DOHH2 (cell line): ENCODE results near the gene ANKHD1.

Experiments used
- H3F3A ChIP-seq: fragments of 200-600 bp; sonication (generic), shearing (Covaris generic); 2 replicates; pipeline ENCODE4 v1.6.0; 2016; ENCODE audit warnings: antibody characterized with exemption, mild to moderate bottlenecking; ENCODE audit not compliant: control insufficient read depth, insufficient read depth
- H3K27ac ChIP-seq: fragments of 200-600 bp; sonication (generic); 2 replicates; pipeline ENCODE4 v1.5.1; 2014; ENCODE audit warnings: low read depth, mild to moderate bottlenecking, low read length, moderate library complexity
- H3K27me3 ChIP-seq: fragments of 200-600 bp; sonication (generic); 2 replicates; pipeline ENCODE4 v1.6.1; 2014; ENCODE audit warnings: mild to moderate bottlenecking, low read length, mixed read lengths; ENCODE audit not compliant: control insufficient read depth
- H3K36me3 ChIP-seq: fragments of 200-600 bp; sonication (generic); 2 replicates; pipeline ENCODE4 v1.6.1; 2014; ENCODE audit warnings: mild to moderate bottlenecking, low read length, moderate library complexity, mixed read lengths; ENCODE audit not compliant: control insufficient read depth
- H3K4me1 ChIP-seq: fragments of 200-600 bp; sonication (generic); 2 replicates; pipeline ENCODE4 v1.6.1; 2014; ENCODE audit warnings: mild to moderate bottlenecking, low read length, mixed read lengths; ENCODE audit not compliant: control insufficient read depth
- H3K4me2 ChIP-seq: fragments of 200-600 bp; sonication (generic); 2 replicates; pipeline ENCODE4 v1.6.0; 2014; ENCODE audit warnings: mild to moderate bottlenecking, low read length, moderate library complexity
- H3K4me3 ChIP-seq: fragments of 200-600 bp; sonication (generic); 2 replicates; pipeline ENCODE4 v1.5.1; 2014; ENCODE audit warnings: mild to moderate bottlenecking, low read length, mixed read lengths
- H3K79me2 ChIP-seq: fragments of 200-600 bp; sonication (generic); 2 replicates; pipeline ENCODE4 v1.6.1; 2014; ENCODE audit warnings: mild to moderate bottlenecking, low read length, mixed read lengths; ENCODE audit not compliant: control insufficient read depth
- H3K9me2 ChIP-seq: fragments of 200-600 bp; sonication (generic); replicated peaks from 2 replicates; pipeline ENCODE4 v1.6.1; 2014; ENCODE audit warnings: mild to moderate bottlenecking, low read length, mixed read lengths; ENCODE audit not compliant: control insufficient read depth
- H3K9me3 ChIP-seq: fragments of 200-600 bp; sonication (generic); 2 replicates; pipeline ENCODE4 v1.6.1; 2014; ENCODE audit warnings: antibody characterized with exemption, low read length, mixed read lengths; ENCODE audit not compliant: control insufficient read depth, insufficient read depth
- H4K20me1 ChIP-seq: fragments of 200-600 bp; sonication (generic); 2 replicates; pipeline ENCODE4 v1.6.0; 2014; ENCODE audit warnings: low read depth, mild to moderate bottlenecking, antibody characterized with exemption, low read length, moderate library complexity; ENCODE audit not compliant: control insufficient read depth, insufficient read depth
- EZH2phosphoT487 ChIP-seq: fragments of 200-600 bp; sonication (generic); IDR thresholded peaks from 2 replicates; pipeline ENCODE4 v1.6.1; 2017; ENCODE audit warnings: borderline replicate concordance, mild to moderate bottlenecking, antibody characterized with exemption, low read length, moderate library complexity, mixed read lengths
- TF ChIP-seq, protein P1 (sequence below): fragments of 200-600 bp; sonication (generic); IDR thresholded peaks from one replicate; pipeline ENCODE4 v1.5.1; 2014; ENCODE audit warnings: antibody characterized with exemption, mild to moderate bottlenecking, low read depth, low read length; ENCODE audit not compliant: poor library complexity, severe bottlenecking

Gene ANKHD1

DNA sequence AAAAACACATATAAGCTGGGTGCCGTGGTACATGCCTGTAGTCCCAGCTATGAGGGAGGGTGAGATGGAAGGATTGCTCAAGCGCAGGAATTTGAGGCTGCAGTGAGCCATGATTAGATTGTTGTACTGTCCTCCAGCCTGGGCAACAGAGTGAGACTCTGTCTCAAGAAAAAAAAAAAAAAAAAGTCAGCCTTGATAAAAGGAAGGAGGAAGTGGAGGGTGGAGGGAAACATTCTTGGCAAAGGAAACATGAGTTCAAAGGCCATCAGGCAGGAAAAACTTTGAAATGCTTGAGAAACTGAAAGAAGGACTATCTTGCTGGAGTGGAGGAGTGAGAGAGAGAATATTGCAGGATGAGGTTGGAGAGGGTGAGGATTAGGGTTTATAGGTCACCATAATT, 18.3 kb upstream of the ANKHD1 start:
- TF ChIP-seq, protein P1, sequence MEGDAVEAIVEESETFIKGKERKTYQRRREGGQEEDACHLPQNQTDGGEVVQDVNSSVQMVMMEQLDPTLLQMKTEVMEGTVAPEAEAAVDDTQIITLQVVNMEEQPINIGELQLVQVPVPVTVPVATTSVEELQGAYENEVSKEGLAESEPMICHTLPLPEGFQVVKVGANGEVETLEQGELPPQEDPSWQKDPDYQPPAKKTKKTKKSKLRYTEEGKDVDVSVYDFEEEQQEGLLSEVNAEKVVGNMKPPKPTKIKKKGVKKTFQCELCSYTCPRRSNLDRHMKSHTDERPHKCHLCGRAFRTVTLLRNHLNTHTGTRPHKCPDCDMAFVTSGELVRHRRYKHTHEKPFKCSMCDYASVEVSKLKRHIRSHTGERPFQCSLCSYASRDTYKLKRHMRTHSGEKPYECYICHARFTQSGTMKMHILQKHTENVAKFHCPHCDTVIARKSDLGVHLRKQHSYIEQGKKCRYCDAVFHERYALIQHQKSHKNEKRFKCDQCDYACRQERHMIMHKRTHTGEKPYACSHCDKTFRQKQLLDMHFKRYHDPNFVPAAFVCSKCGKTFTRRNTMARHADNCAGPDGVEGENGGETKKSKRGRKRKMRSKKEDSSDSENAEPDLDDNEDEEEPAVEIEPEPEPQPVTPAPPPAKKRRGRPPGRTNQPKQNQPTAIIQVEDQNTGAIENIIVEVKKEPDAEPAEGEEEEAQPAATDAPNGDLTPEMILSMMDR = no peak
- TF ChIP-seq EZH2phosphoT487 = no peak
- Histone ChIP-seq H3K9me3 (no peaks in the 10 kb centered on the region), H4K20me1 (no peaks in the 10 kb centered on the region), H3K79me2 (no peaks in the 10 kb centered on the region), H3K27ac (no peak overlapping the region), H3K4me1 (no peaks in the 10 kb centered on the region), H3K9me2 (no peaks in the 10 kb centered on the region), H3F3A (no peaks in the 10 kb centered on the region), H3K4me2 (no peak overlapping the region), H3K27me3 (no peaks in the 10 kb centered on the region), H3K36me3 (no peaks in the 10 kb centered on the region), H3K4me3 (no peak overlapping the region)

GRCh38 chr5:140388052-140388451, 13.6 kb upstream of the ANKHD1 start:
- Histone ChIP-seq H3K4me2 (no peak overlapping the region), H3K36me3 (no peaks in the 10 kb centered on the region), H3K4me3 (no peak overlapping the region), H3K79me2 (no peaks in the 10 kb centered on the region), H3K27me3 (no peaks in the 10 kb centered on the region), H3K9me2 (no peaks in the 10 kb centered on the region), H3K27ac (no peak overlapping the region), H3F3A (no peaks in the 10 kb centered on the region), H3K9me3 (no peaks in the 10 kb centered on the region), H4K20me1 (no peaks in the 10 kb centered on the region), H3K4me1 (no peaks in the 10 kb centered on the region)
- TF ChIP-seq EZH2phosphoT487 = no peak
- TF ChIP-seq, protein P1 = no peak

DNA sequence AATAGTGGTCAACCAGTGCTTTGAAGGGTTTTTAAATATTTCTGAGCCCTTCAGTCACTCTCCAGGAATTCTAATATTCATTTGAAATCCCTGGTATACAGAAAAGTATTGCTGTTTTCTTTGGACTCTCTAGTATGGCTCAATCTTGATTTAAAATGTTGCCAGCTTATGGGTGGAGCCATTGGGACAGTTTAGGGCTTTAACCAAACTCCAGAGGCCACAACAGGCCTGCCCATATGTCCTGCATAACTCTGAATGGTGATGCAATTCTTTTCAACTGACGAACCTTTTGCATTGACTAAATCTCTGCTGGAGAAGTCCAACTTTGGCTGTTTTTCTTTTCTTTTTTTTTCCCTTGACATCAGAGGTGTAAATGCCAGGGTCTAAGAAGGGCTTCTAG, 10.3 kb upstream of the ANKHD1 start:
- no peak for TF ChIP-seq EZH2phosphoT487
- TF ChIP-seq, protein P1 = no peak
- Histone ChIP-seq H3K4me3 (no peak overlapping the region), H3K27ac (no peak overlapping the region), H4K20me1 (no peaks in the 10 kb centered on the region; the same call in 1 of the 2 replicates), H3K4me2 (no peak overlapping the region), H3K9me3 (no peaks in the 10 kb centered on the region), H3K4me1 (no peaks in the 10 kb centered on the region), H3K9me2 (no peaks in the 10 kb centered on the region), H3K79me2 (no peaks in the 10 kb centered on the region), H3K27me3 (no peaks in the 10 kb centered on the region), H3F3A (no peaks in the 10 kb centered on the region), H3K36me3 (no peaks in the 10 kb centered on the region)

- H3K27ac ChIP-seq = no peak overlapping the region
- H3K9me3 ChIP-seq = no peaks in the 10 kb centered on the region
- no peak for TF ChIP-seq EZH2phosphoT487
- TF ChIP-seq, protein P1 = no peak
- H3K4me2 ChIP-seq = no peak overlapping the region
- no peaks in the 10 kb centered on the region for H3K9me2 ChIP-seq
- no peaks in the 10 kb centered on the region; the same call in 1 of the 2 replicates for H4K20me1 ChIP-seq
- no peaks in the 10 kb centered on the region for H3F3A ChIP-seq
- no peaks in the 10 kb centered on the region for H3K79me2 ChIP-seq
- no peaks in the 10 kb centered on the region for H3K4me1 ChIP-seq
- H3K27me3 ChIP-seq = no peaks in the 10 kb centered on the region
- H3K4me3 ChIP-seq = no peak overlapping the region
- no peaks in the 10 kb centered on the region for H3K36me3 ChIP-seq
Observed at GRCh38 chr5:140391732-140392131, 9.9 kb upstream of the ANKHD1 start.
